GM23338 (cell line): ENCODE data around the gene SLC26A1. TPM values are rescaled to one million over a fixed set of nuclear protein-coding genes. Genes with fewer than 3 reads are reported as not detected.

Experiments used
- ATAC-seq: fragments of 200-7000 bp; cut with Tn5 transposase; 3 replicates; pipeline ENCODE4 v1.9.1; 2020
- DNase-seq: peaks from one replicate; pipeline ENCODE4 v3.0.0-alpha.2; 2015; ENCODE audit warnings: low spot score
- H2AFZ ChIP-seq: fragments of 200-600 bp; sonication (generic); 2 replicates; pipeline ENCODE4 v1.8.0; 2016; ENCODE audit warnings: antibody characterized with exemption, mild to moderate bottlenecking, moderate library complexity
- H3F3A ChIP-seq: fragments of 200-600 bp; sonication (generic); replicated peaks from 2 replicates; pipeline ENCODE4 v1.8.0; 2017; ENCODE audit warnings: antibody characterized with exemption, mixed run types, low read depth
- H3K27ac ChIP-seq: fragments of 200-600 bp; sonication (generic); 2 replicates; pipeline ENCODE4 v1.6.1; 2016; ENCODE audit warnings: low read depth
- H3K27me3 ChIP-seq: fragments of 200-600 bp; sonication (generic); 2 replicates; pipeline ENCODE4 v1.8.0; 2016; ENCODE audit warnings: mild to moderate bottlenecking, mixed run types, moderate library complexity; ENCODE audit not compliant: insufficient read depth
- H3K36me3 ChIP-seq: fragments of 200-600 bp; sonication (generic); 2 replicates; pipeline ENCODE4 v1.8.0; 2016; ENCODE audit warnings: mild to moderate bottlenecking; ENCODE audit not compliant: insufficient read depth
- H3K4me1 ChIP-seq: fragments of 200-600 bp; sonication (generic); 2 replicates; pipeline ENCODE4 v1.8.0; 2016; ENCODE audit warnings: mild to moderate bottlenecking, moderate library complexity; ENCODE audit not compliant: insufficient read depth
- H3K4me2 ChIP-seq: fragments of 200-600 bp; sonication (generic); 2 replicates; pipeline ENCODE4 v1.7.1; 2017; ENCODE audit warnings: mixed run types
- H3K4me3 ChIP-seq: fragments of 200-600 bp; sonication (generic); 2 replicates; pipeline ENCODE4 v1.6.1; 2016; ENCODE audit warnings: mixed run types
- H3K79me2 ChIP-seq: fragments of 200-600 bp; sonication (generic); replicated peaks from 2 replicates; pipeline ENCODE4 v1.8.0; 2017; ENCODE audit warnings: mild to moderate bottlenecking; ENCODE audit not compliant: insufficient read depth
- H3K9me2 ChIP-seq: fragments of 200-600 bp; sonication (generic); 2 replicates; pipeline ENCODE4 v1.8.0; 2017; ENCODE audit not compliant: insufficient read depth
- H4K20me1 ChIP-seq: fragments of 200-600 bp; sonication (generic); replicated peaks from 2 replicates; pipeline ENCODE4 v1.8.0; 2017; ENCODE audit warnings: mild to moderate bottlenecking; ENCODE audit not compliant: insufficient read depth
- H3K27ac Mint-ChIP-seq: 2 replicates; pipeline ENCODE4 v1.8.0; 2020; ENCODE audit warnings: inconsistent platforms, mild to moderate bottlenecking, moderate library complexity, mixed read lengths
- H3K27me3 Mint-ChIP-seq: 3 replicates; pipeline ENCODE4 v1.8.0; 2022; ENCODE audit warnings: low read depth, mild to moderate bottlenecking, moderate library complexity, mixed read lengths, inconsistent platforms; ENCODE audit not compliant: insufficient read depth, poor library complexity
- H3K36me3 Mint-ChIP-seq: 3 replicates; pipeline ENCODE4 v1.8.0; 2021; ENCODE audit warnings: low read depth, mild to moderate bottlenecking, inconsistent platforms, moderate library complexity, mixed read lengths
- H3K4me1 Mint-ChIP-seq: 3 replicates; pipeline ENCODE4 v1.8.0; 2020; ENCODE audit warnings: mild to moderate bottlenecking, inconsistent platforms, mixed read lengths
- H3K4me3 Mint-ChIP-seq: 3 replicates; pipeline ENCODE4 v1.8.0; 2021; ENCODE audit warnings: moderate library complexity, mild to moderate bottlenecking, inconsistent platforms, mixed read lengths
- H3K9me3 Mint-ChIP-seq: 3 replicates; pipeline ENCODE4 v1.8.0; 2020; ENCODE audit warnings: moderate library complexity, mild to moderate bottlenecking, inconsistent platforms, mixed read lengths
- CREB1 ChIP-seq: fragments of 250-450 bp; sonication (Bioruptor Pico); IDR thresholded peaks from 2 replicates; pipeline ENCODE4 v1.5.0; 2020; ENCODE audit warnings: low read depth, mild to moderate bottlenecking, moderate library complexity
- CTCF ChIP-seq, 2 experiments: fragments of 200-600 bp in 1 of 2; sonication (generic) in 1 of 2; conservative IDR thresholded peaks; 2 replicates each; pipeline versions ENCODE4 v1.5.1 to v1.6.1; 2016 to 2017; ENCODE audit warnings: antibody characterized with exemption in 2 of 2, low read depth in 2 of 2, mild to moderate bottlenecking in 2 of 2, moderate library complexity in 1 of 2
- ETS1 ChIP-seq: IDR thresholded peaks from 2 replicates; pipeline ENCODE4 v1.6.1; 2016; ENCODE audit warnings: antibody characterized with exemption
- EZH2 ChIP-seq: fragments of 200-600 bp; sonication (generic); IDR thresholded peaks from one replicate; pipeline ENCODE4 v1.8.0; 2017; ENCODE audit warnings: antibody characterized with exemption, mild to moderate bottlenecking, low read depth; ENCODE audit not compliant: unreplicated experiment
- EZH2phosphoT487 ChIP-seq: fragments of 200-600 bp; sonication (generic); IDR thresholded peaks from one replicate; pipeline ENCODE4 v1.8.1; 2018; ENCODE audit warnings: antibody characterized with exemption; ENCODE audit not compliant: unreplicated experiment
- JUNB ChIP-seq: IDR thresholded peaks from one replicate; pipeline ENCODE4 v1.6.1; 2016; ENCODE audit warnings: antibody characterized with exemption; ENCODE audit not compliant: unreplicated experiment
- NANOG ChIP-seq: IDR thresholded peaks from 2 replicates; pipeline ENCODE4 v1.6.1; 2016; ENCODE audit warnings: antibody characterized with exemption, borderline replicate concordance
- POLR2AphosphoS5 ChIP-seq: IDR thresholded peaks from 2 replicates; pipeline ENCODE4 v1.6.1; 2016; ENCODE audit warnings: antibody characterized with exemption, low read depth
- REST ChIP-seq: IDR thresholded peaks from one replicate; pipeline ENCODE4 v1.6.1; 2018; ENCODE audit warnings: antibody characterized with exemption; ENCODE audit not compliant: unreplicated experiment
- STAT1 ChIP-seq: IDR thresholded peaks from one replicate; pipeline ENCODE4 v1.6.1; 2016; ENCODE audit warnings: antibody characterized with exemption; ENCODE audit not compliant: unreplicated experiment
- ZNF114 ChIP-seq: fragments of 250-450 bp; sonication (Bioruptor Pico); IDR thresholded peaks from 2 replicates; pipeline ENCODE4 v1.5.0; 2020; ENCODE audit warnings: mild to moderate bottlenecking, moderate library complexity
- ZNF331 ChIP-seq: fragments of 250-450 bp; sonication (Bioruptor Pico); IDR thresholded peaks from 2 replicates; pipeline ENCODE4 v1.5.0; 2020; ENCODE audit warnings: low read depth, mild to moderate bottlenecking, moderate library complexity
- ZNF462 ChIP-seq: fragments of 250-450 bp; sonication (Bioruptor Pico); IDR thresholded peaks from 2 replicates; pipeline ENCODE4 v1.5.0; 2020; ENCODE audit warnings: mild to moderate bottlenecking, moderate library complexity
- polyA plus RNA-seq: library from polyadenylated mRNA; unstranded; fragments of >200 nt; fragmentation: Nextera tagmentation; extraction: Ambion mirVana; gene quantifications from 2 replicates; pipeline ENCODE4 v1.2.1, GENCODE V29; 2016
- total RNA-seq: library from RNA; depleted of rRNA; stranded (reverse); fragments of >200 nt; shearing (Covaris generic); gene quantifications from 2 replicates; pipeline ENCODE4 v1.2.3, GENCODE V29; 2014

The SLC26A1 gene
- total and polyA plus RNA-seq, 2 experiments from 2014 or later: 0.10 to 0.27 TPM

DNA sequence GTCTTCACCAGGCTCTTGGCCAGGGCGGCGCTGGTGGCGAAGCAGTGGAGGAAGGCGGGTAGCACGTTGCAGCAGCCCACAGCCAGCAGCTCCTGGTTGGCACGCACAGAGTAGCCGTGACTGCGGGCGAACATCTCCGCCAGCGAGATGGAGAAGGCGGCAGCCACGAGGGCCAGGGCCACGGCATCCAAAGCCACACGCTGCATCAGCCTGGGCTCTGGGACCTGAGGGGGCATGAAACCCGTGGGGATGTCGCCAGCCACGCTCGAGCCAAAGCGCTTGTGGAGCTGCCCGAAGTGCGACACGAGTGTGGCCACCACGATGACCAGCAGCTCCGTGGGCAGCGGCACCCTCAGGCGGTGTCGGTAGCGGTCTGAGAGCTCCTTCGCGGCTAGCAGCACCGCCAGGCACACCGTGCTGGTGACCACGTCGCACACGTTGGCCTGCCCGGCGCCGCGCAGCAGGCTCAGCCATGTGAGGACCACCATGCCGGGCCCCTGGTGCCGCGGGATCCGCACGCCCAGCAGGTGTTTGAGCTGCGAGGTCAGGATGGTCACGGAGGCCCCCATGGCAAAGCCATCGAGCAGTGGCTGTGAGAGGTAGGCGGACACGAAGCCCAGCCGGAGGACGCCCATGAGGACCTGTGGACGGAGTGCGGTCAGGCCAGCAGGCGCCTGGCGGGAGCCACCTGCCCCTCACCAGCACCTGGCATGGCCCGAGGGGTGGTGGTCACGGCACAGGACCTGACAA lies 3.3 kb downstream of the SLC26A1 start:
- peaks cover 6% of the 10 kb centered on the region; the same call in 1 of the 2 replicates for H3F3A ChIP-seq
- Mint-ChIP-seq H3K27ac (no peak overlapping the region), H3K9me3 (no peaks in the 10 kb centered on the region), H3K36me3 (no peaks in the 10 kb centered on the region), H3K4me1 (peaks cover 2% of the 10 kb centered on the region; the same call in 1 of the 3 replicates), H3K27me3 (peaks cover 15% of the 10 kb centered on the region), H3K4me3 (no peak overlapping the region)
- ATAC-seq (no peak), DNase-seq (no peak)
- peaks cover 12% of the 10 kb centered on the region for H3K4me1 ChIP-seq
- H3K4me2 ChIP-seq: no peak overlapping the region
- no peaks in the 10 kb centered on the region for H3K36me3 ChIP-seq
- no peaks in the 10 kb centered on the region for H4K20me1 ChIP-seq
- no peak overlapping the region for H2AFZ ChIP-seq
- H3K79me2 ChIP-seq: no peaks in the 10 kb centered on the region
- H3K9me2 ChIP-seq: no peaks in the 10 kb centered on the region
- H3K27me3 ChIP-seq: peaks cover 13% of the 10 kb centered on the region
- TF ChIP-seq EZH2phosphoT487: no peak
- TF ChIP-seq ZNF462 (CRISPR knock-in tag): no peak
- TF ChIP-seq REST: no peak
- TF ChIP-seq POLR2AphosphoS5: no peak
- no peak for TF ChIP-seq NANOG
- no peak for TF ChIP-seq CREB1 (CRISPR knock-in tag)
- TF ChIP-seq STAT1: no peak
- no peak for TF ChIP-seq ZNF331 (CRISPR knock-in tag)
- TF ChIP-seq CTCF (conservative IDR thresholded peaks at IDR 0.05; ENCODE audit: low read depth in 2 of 2): no peak
- no peak for TF ChIP-seq EZH2
- TF ChIP-seq JUNB: no peak
- TF ChIP-seq ETS1: no peak
- no peak for TF ChIP-seq ZNF114 (CRISPR knock-in tag)
- no peak overlapping the region for H3K4me3 ChIP-seq
- no peak overlapping the region for H3K27ac ChIP-seq
